ENCODE results near the gene CFH.

CFH gene

GRCh38 chr1:196638466-196638865, 13.4 kb upstream of the CFH start:
- no peak for TF ChIP-seq TAF1 (IDR thresholded peaks at IDR 0.05; ENCODE audit: borderline replicate concordance, insufficient read depth, low read length)
- TF ChIP-seq POLR2AphosphoS5 (IDR thresholded peaks at IDR 0.05; ENCODE audit: low read depth, low read length) = no peak
- no peak for TF ChIP-seq REST (IDR thresholded peaks at IDR 0.05; ENCODE audit: insufficient read depth in 1 of 2, low read depth in 2 of 2, low read length in 2 of 2)
- no peak for TF ChIP-seq SIN3A (IDR thresholded peaks at IDR 0.05; ENCODE audit: borderline replicate concordance, insufficient read depth, low read length)
- no peak for TF ChIP-seq FOXP2 (optimal IDR thresholded peaks at IDR 0.05; ENCODE audit: borderline replicate concordance, extremely low read depth, extremely low read length, insufficient read depth)

- TF ChIP-seq POLR2AphosphoS5 (IDR thresholded peaks at IDR 0.05; ENCODE audit: low read depth, low read length) (no peak), SIN3A (IDR thresholded peaks at IDR 0.05; ENCODE audit: borderline replicate concordance, insufficient read depth, low read length) (no peak), FOXP2 (optimal IDR thresholded peaks at IDR 0.05; ENCODE audit: borderline replicate concordance, extremely low read depth, extremely low read length, insufficient read depth) (no peak), TAF1 (IDR thresholded peaks at IDR 0.05; ENCODE audit: borderline replicate concordance, insufficient read depth, low read length) (no peak), REST (IDR thresholded peaks at IDR 0.05; ENCODE audit: insufficient read depth in 1 of 2, low read depth in 2 of 2, low read length in 2 of 2) (no peak)
Observed at GRCh38 chr1:196640976-196641375, 10.9 kb upstream of the CFH start.

DNA sequence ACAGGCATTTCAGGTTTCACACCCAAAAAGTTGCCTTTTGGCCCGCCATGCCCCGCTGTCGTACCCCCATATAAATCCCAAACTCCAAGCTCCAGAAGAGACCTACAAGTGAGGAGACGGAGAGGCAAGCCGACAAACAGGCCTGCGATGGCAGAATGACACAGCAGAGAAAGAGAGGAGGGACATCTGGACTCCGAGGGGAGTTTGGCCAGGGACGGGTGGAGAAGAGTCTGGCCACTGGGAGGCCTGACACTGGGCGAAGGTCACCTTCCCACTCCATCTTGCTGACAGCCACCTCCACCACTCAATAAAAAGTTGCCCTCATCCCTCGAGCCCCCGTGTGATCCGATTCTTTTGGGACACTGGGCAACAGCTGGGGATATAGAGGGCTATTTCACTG, 1.9 kb upstream of the CFH start:
- TF ChIP-seq POLR2AphosphoS5 (IDR thresholded peaks at IDR 0.05; ENCODE audit: low read depth, low read length) (no peak), SIN3A (IDR thresholded peaks at IDR 0.05; ENCODE audit: borderline replicate concordance, insufficient read depth, low read length) (no peak), REST (IDR thresholded peaks at IDR 0.05; ENCODE audit: insufficient read depth in 1 of 2, low read depth in 2 of 2, low read length in 2 of 2) (no peak), FOXP2 (optimal IDR thresholded peaks at IDR 0.05; ENCODE audit: borderline replicate concordance, extremely low read depth, extremely low read length, insufficient read depth) (no peak), TAF1 (IDR thresholded peaks at IDR 0.05; ENCODE audit: borderline replicate concordance, insufficient read depth, low read length) (no peak)

DNA sequence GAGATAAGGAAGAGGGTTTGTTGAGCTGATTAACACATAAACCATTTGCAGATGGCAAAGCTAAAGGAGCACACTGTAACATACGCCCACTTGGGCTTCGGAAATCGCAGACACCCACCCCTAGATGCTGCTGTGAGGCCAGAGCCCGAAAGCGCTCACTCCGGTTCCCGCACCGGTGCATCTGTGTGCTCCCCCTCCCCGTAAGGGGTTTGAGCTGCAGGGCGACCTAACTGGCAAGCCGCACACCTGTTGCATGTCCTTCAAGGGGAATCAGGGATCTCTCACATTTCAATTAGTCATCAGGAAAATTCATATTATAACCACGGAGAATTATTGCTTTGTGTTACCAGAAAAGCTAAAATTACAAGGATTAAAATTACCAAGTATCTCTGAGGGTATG, 1.4 kb upstream of the CFH start:
- TF ChIP-seq TAF1 (IDR thresholded peaks at IDR 0.05; ENCODE audit: borderline replicate concordance, insufficient read depth, low read length) = no peak
- TF ChIP-seq POLR2AphosphoS5 (IDR thresholded peaks at IDR 0.05; ENCODE audit: low read depth, low read length) = no peak
- TF ChIP-seq FOXP2 (optimal IDR thresholded peaks at IDR 0.05; ENCODE audit: borderline replicate concordance, extremely low read depth, extremely low read length, insufficient read depth) = no peak
- TF ChIP-seq REST (IDR thresholded peaks at IDR 0.05; ENCODE audit: insufficient read depth in 1 of 2, low read depth in 2 of 2, low read length in 2 of 2) = no peak
- TF ChIP-seq SIN3A (IDR thresholded peaks at IDR 0.05; ENCODE audit: borderline replicate concordance, insufficient read depth, low read length) = no peak

DNA sequence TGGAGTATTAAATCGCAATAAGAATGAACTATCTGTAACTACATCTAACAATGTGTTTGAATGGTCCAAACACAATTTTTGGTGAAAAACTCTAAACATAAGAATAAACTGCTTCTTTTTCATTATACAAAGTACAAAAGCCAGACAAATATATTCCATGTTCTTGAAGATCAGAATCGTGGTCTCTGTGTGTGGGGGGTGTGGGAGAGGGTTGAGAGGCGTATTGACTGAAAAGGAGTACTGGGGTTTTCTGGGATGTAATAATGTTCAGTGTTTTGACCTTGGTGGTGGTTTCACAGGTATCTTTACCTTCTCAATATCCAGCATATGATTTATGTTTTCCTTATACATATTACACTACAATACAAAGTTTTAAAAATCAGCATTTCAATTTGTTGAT, 764 bp upstream of the CFH start:
- TF ChIP-seq REST (IDR thresholded peaks at IDR 0.05; ENCODE audit: insufficient read depth in 1 of 2, low read depth in 2 of 2, low read length in 2 of 2) (no peak), POLR2AphosphoS5 (IDR thresholded peaks at IDR 0.05; ENCODE audit: low read depth, low read length) (no peak), TAF1 (IDR thresholded peaks at IDR 0.05; ENCODE audit: borderline replicate concordance, insufficient read depth, low read length) (no peak), SIN3A (IDR thresholded peaks at IDR 0.05; ENCODE audit: borderline replicate concordance, insufficient read depth, low read length) (no peak), FOXP2 (optimal IDR thresholded peaks at IDR 0.05; ENCODE audit: borderline replicate concordance, extremely low read depth, extremely low read length, insufficient read depth) (no peak)

Measured in PFSK-1 (cell line).